Measurements from ENCODE around the gene GALNT18. TPM values are rescaled to one million over a fixed set of nuclear protein-coding genes. Genes with fewer than 3 reads are reported as not detected.

GALNT18 gene
- total RNA-seq, 1 donor = 4.7 TPM

DNA sequence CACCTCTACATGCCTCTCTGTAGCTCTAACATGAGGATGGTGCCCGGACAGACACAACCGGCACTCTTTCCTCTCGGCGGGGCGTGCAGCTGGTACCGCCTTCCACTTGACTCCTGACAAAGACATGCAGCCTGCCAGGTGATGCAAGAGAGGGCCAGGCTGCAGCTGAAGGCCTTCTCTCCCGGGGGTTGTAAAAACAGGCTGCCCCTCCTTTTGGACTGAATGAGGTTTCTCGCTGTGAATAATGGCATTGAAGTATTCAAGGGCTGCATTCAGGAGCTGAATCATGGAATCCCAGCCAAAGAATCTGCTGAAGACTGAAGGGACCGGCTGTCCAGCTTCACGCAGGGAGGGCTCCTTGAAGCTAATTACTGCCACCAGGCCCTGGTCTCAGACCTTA is 110.9 kb downstream of the GALNT18 start:
- DNase-seq (ENCODE audit: insufficient read length, low spot score, missing footprints) = no peak
- no peak overlapping the region for H3K4me3 ChIP-seq (ENCODE audit: insufficient read depth, low read length)

DNA sequence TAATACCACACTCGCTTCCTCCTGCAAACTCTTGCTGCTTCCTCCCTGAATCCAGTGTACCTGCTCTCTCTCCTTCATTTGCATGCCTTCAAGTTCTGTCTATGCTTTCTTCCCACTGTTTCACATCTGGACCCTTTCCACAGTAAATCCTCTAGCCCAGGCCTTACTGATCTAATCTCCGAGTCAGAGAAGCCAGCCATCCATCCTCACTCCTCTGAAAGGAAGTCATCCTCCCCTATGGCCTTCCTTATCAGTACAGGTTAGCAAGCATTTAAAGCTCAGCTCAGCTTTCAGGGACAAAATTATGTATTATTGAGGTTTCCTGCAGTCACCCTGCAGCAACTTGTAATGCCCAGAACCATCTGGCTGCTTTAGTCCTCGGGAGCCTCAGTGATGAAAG is 116.1 kb downstream of the GALNT18 start:
- no peaks in the 10 kb centered on the region for H4K20me1 ChIP-seq (ENCODE audit: insufficient read depth, low read length)
- TF ChIP-seq, protein P1, sequence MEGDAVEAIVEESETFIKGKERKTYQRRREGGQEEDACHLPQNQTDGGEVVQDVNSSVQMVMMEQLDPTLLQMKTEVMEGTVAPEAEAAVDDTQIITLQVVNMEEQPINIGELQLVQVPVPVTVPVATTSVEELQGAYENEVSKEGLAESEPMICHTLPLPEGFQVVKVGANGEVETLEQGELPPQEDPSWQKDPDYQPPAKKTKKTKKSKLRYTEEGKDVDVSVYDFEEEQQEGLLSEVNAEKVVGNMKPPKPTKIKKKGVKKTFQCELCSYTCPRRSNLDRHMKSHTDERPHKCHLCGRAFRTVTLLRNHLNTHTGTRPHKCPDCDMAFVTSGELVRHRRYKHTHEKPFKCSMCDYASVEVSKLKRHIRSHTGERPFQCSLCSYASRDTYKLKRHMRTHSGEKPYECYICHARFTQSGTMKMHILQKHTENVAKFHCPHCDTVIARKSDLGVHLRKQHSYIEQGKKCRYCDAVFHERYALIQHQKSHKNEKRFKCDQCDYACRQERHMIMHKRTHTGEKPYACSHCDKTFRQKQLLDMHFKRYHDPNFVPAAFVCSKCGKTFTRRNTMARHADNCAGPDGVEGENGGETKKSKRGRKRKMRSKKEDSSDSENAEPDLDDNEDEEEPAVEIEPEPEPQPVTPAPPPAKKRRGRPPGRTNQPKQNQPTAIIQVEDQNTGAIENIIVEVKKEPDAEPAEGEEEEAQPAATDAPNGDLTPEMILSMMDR (IDR thresholded peaks at IDR 0.05; ENCODE audit: extremely low read depth, low read depth, low read length) = no peak
- no peaks in the 10 kb centered on the region for H3K36me3 ChIP-seq (ENCODE audit: insufficient read depth, low read length)

More for the DNA sequence above, 110.9 kb downstream of the GALNT18 start:
- H3K9me3 ChIP-seq (ENCODE audit: low read depth, low read length) = no peaks in the 10 kb centered on the region
- TF ChIP-seq, protein P1 (IDR thresholded peaks at IDR 0.05; ENCODE audit: extremely low read depth, low read depth, low read length) = no peak
- peaks cover 19% of the 10 kb centered on the region for H3K27me3 ChIP-seq (ENCODE audit: insufficient read depth, low read length)
- H3K4me2 ChIP-seq (ENCODE audit: insufficient read depth, low read length) = no peak overlapping the region
- H3K36me3 ChIP-seq (ENCODE audit: insufficient read depth, low read length) = no peaks in the 10 kb centered on the region
- no peaks in the 10 kb centered on the region for H4K20me1 ChIP-seq (ENCODE audit: insufficient read depth, low read length)
- no peak overlapping the region for H2AFZ ChIP-seq (ENCODE audit: low read length)
- no peaks in the 10 kb centered on the region for H3K4me1 ChIP-seq (ENCODE audit: insufficient read depth, low read length)
- H3K27ac ChIP-seq (ENCODE audit: low read depth, low read length) = no peak overlapping the region
- no peaks in the 10 kb centered on the region for H3K79me2 ChIP-seq (ENCODE audit: insufficient read depth, low read length)

DNA sequence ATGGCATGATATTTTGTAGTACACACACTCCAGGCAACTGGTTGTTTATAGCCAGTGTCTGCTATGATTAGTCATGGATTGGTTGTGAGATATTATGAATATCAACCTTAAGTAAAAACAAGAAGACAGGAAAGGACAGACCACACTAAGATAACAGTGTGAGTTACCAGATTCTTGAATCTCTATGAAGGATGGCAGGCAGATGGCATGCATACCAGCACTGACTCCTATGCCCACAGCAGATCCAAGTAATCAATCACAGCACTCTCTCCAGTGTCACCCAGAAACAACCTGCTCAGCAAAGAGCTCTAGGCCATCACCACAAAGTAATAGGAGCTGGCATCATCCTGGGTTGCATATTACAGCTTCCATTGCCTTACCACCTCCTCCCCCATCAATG is 116.6 kb downstream of the GALNT18 start:
- Histone ChIP-seq H2AFZ (ENCODE audit: low read length) (no peak overlapping the region), H3K79me2 (ENCODE audit: insufficient read depth, low read length) (no peaks in the 10 kb centered on the region), H3K27me3 (ENCODE audit: insufficient read depth, low read length) (peaks cover 24% of the 10 kb centered on the region), H3K4me2 (ENCODE audit: insufficient read depth, low read length) (no peak overlapping the region), H3K4me1 (ENCODE audit: insufficient read depth, low read length) (no peaks in the 10 kb centered on the region), H3K27ac (ENCODE audit: low read depth, low read length) (no peak overlapping the region), H4K20me1 (ENCODE audit: insufficient read depth, low read length) (no peaks in the 10 kb centered on the region), H3K4me3 (ENCODE audit: insufficient read depth, low read length) (no peak overlapping the region), H3K36me3 (ENCODE audit: insufficient read depth, low read length) (no peaks in the 10 kb centered on the region), H3K9me3 (ENCODE audit: low read depth, low read length) (no peaks in the 10 kb centered on the region)
- TF ChIP-seq, protein P1 (IDR thresholded peaks at IDR 0.05; ENCODE audit: extremely low read depth, low read depth, low read length) = no peak
- no peak for DNase-seq (ENCODE audit: insufficient read length, low spot score, missing footprints)

More for the DNA sequence above, 116.1 kb downstream of the GALNT18 start:
- Histone ChIP-seq H3K4me1 (ENCODE audit: insufficient read depth, low read length) (no peaks in the 10 kb centered on the region), H3K27me3 (ENCODE audit: insufficient read depth, low read length) (peaks cover 21% of the 10 kb centered on the region), H3K79me2 (ENCODE audit: insufficient read depth, low read length) (no peaks in the 10 kb centered on the region), H3K27ac (ENCODE audit: low read depth, low read length) (no peak overlapping the region), H3K4me3 (ENCODE audit: insufficient read depth, low read length) (no peak overlapping the region), H2AFZ (ENCODE audit: low read length) (no peak overlapping the region), H3K4me2 (ENCODE audit: insufficient read depth, low read length) (no peak overlapping the region), H3K9me3 (ENCODE audit: low read depth, low read length) (no peaks in the 10 kb centered on the region)
- DNase-seq (ENCODE audit: insufficient read length, low spot score, missing footprints) = no peak

DNA sequence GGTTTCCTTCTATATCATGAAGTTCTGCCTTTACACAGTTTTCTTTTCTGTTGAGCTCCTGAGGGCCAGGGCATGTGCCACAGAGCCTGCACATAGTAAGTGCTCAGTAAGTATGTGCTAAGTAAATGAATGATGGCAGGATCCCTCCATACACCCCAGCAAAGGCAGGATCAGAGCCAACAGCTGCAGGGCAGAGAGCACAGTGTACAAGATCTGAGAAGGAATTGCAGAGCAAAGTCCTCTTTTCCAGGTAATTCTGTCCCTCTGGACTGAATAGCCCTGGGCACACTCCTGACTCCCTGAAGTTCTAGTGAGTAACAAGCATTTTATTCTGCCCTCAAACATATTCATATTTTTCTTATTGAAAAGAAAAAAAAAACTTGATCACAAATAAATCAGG is 117.7 kb downstream of the GALNT18 start:
- no peak overlapping the region for H3K4me2 ChIP-seq (ENCODE audit: insufficient read depth, low read length)
- TF ChIP-seq, protein P1 (IDR thresholded peaks at IDR 0.05; ENCODE audit: extremely low read depth, low read depth, low read length) = no peak
- H3K4me3 ChIP-seq (ENCODE audit: insufficient read depth, low read length) = no peak overlapping the region
- peaks cover 24% of the 10 kb centered on the region for H3K27me3 ChIP-seq (ENCODE audit: insufficient read depth, low read length)
- H4K20me1 ChIP-seq (ENCODE audit: insufficient read depth, low read length) = no peaks in the 10 kb centered on the region
- H3K27ac ChIP-seq (ENCODE audit: low read depth, low read length) = no peak overlapping the region
- no peak for DNase-seq (ENCODE audit: insufficient read length, low spot score, missing footprints)
- no peaks in the 10 kb centered on the region for H3K36me3 ChIP-seq (ENCODE audit: insufficient read depth, low read length)
- no peaks in the 10 kb centered on the region for H3K79me2 ChIP-seq (ENCODE audit: insufficient read depth, low read length)
- H3K9me3 ChIP-seq (ENCODE audit: low read depth, low read length) = no peaks in the 10 kb centered on the region
- no peak overlapping the region for H2AFZ ChIP-seq (ENCODE audit: low read length)
- no peaks in the 10 kb centered on the region for H3K4me1 ChIP-seq (ENCODE audit: insufficient read depth, low read length)

All from osteoblast (primary cell).